ENCODE measurements around the gene SNAPIN. TPM values are rescaled to one million over a fixed set of nuclear protein-coding genes. Genes with fewer than 3 reads are reported as not detected.
"Not testable (repeated sequence)": the region's sequence is repeated elsewhere in the genome, so short reads cannot be mapped to it uniquely, and the experiment has no call there.

Gene SNAPIN
- polyA plus RNA-seq, 3 donors, result 49.4 to 56.0 (median 53.9) TPM

DNA sequence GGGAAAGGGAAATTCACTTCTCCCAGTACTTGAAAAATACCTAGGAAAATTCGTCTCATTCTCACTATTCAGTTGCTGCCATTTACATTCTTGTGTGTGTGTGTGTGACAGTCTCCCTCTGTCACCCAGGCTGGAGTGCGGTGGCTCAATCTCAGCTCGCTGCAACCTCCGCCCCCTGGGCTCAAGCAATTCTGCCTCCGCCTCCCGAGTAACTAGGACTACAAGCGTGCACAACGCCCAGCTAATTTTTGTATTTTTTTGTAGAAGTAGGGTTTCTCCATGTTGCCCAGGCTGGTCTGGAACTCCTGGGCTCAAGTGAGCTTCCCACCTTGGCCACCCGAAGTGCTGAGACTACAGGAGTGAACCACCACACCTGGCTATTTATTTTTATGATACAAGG lies 1.2 kb downstream of the SNAPIN start:
- DNase-seq (ENCODE audit: extremely low read depth in 1 of 11, low read depth in 9 of 11, low spot score in 4 of 11), result no peak

- DNase-seq (ENCODE audit: extremely low read depth in 1 of 11, low read depth in 9 of 11, low spot score in 4 of 11), result no peak
Measured at GRCh38 chr1:153661111-153661708, 2.7 kb downstream of the SNAPIN start.

DNA sequence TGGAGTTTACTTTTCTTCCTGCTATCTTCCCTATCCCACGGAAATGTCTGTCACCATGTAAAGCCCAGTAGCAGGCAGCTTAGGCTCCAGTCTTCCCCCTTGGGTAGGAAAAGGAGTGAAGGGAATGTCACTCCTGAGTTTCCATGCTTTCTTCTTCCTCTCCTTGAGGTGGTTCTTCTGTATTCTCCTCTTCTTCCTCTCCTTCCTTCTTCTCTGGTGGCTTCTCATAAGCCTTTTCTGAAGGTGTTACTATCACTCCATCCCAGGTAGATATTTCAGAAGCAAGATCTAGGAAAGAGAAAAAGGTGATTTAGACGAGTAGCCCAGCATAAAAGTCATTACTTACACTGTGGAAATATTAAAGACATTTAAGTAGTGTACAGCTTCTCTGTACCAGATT lies 3.8 kb downstream of the SNAPIN start:
- no peak for DNase-seq (ENCODE audit: extremely low read depth in 1 of 11, low read depth in 9 of 11, low spot score in 4 of 11)

GRCh38 chr1:153663211-153663610 lies 4.7 kb downstream of the SNAPIN start:
- DNase-seq (ENCODE audit: extremely low read depth in 1 of 11, low read depth in 9 of 11, low spot score in 4 of 11), result no peak

DNA sequence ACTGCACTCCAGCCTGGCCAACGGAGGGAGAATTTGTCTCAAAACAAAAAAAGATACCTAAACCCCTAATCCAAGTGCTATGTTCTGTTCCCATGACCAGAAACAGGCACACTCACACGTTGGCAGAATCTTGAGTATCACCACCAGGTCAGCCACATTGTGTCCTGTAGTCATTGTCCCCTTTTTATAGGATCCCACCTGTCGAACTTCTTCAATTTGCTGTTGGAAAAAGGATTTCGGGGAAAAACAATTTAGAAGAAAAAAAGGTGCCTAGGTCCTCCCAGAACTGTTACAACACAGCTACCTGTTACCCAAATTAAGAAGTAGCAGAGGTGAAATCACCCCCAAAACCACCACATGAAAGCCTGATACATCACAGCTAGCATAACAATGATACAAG lies 8.9 kb downstream of the SNAPIN start:
- DNase-seq (ENCODE audit: extremely low read depth in 1 of 11, low read depth in 9 of 11, low spot score in 4 of 11), result no peak

DNA sequence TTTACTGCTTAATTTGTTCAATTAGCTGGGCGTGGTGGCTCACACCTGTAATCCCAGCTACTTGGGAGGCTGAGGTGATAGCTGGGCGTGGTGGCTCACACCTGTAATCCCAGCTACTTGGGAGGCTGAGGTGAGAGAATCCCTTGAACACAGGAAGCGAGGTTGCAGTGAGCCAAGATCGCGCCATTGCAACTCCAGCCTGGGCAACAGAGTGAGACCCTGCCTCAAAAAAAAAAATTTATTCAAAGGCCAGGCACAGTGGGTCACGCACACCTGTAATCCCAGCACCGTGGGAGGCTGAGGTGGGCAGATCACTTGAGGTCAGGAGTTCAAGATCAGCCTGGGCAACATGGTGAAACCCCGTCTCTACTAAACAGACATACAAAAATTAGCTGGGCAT lies 10.2 kb downstream of the SNAPIN start:
- DNase-seq (ENCODE audit: extremely low read depth in 1 of 11, low read depth in 9 of 11, low spot score in 4 of 11), result not testable (repeated sequence)

- DNase-seq (ENCODE audit: extremely low read depth in 1 of 11, low read depth in 9 of 11, low spot score in 4 of 11), result no peak
Measured at GRCh38 chr1:153669606-153670005, 11.1 kb downstream of the SNAPIN start.

DNA sequence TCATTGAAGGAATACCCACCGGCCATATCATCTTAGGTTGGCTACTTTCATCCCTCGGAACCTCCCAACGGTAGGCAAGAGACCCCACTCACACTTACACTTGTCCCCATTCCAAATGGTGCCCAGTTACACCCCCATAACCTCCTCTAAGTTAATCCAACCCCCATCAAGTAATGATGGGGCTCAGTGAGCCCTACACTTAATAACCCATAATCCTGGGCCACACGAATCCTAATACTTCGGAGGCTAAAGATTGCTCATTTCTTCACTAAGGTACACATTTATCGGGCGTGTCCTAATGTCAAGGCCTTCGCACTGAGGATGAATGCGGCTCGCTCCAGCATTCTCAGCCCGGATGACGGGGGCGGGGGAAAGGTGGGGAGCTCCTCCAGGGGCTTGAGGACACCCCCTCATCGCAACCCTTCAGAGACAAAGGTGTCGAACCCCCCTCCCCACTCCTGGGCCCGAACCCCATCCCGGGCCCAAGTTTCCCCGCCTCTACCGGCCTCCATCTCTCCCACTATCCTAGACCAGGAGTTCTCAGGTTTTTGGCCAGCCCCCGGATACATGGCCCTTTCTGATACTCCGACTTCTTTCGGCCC lies 11.9 kb downstream of the SNAPIN start:
- no peak for DNase-seq (ENCODE audit: extremely low read depth in 1 of 11, low read depth in 9 of 11, low spot score in 4 of 11)

DNA sequence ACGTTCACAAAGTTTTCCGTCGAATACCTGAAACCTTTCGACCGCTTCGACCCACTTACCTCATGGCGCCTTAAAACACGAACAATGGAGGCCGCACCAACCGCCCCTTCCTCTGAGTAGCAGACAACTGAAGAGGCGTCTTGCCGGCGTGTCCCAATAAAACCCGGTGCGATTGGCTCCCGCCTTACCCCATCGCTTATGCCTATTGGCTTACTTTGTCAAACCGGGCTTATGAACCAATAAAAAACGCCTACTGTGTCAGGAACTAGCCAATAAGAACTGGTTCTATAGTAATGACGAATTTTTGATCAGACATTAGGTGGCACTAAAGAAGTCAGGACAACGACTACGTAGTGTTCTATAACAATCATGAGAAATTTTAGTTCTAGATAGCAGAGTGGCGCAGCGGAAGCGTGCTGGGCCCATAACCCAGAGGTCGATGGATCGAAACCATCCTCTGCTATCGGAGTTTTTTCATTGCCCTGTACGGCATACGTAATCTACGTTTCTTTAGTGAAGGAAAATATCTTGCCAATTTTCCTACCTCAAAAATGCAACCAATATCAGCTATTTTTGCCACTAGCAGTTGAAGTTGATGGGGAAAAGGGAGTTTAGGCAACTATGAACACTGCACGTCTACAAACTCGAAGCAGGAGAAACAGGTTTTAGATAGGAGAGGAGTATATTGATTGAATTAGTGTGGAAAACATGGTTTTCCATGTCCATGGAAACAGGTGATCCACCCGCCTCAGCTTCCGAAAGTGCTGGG lies 12.5 kb downstream of the SNAPIN start, which contains the start of gene ILF2:
TSS of gene ILF2 (minus strand) at position 135 of the 769 bp plus-strand sequence. CDS start at position 64, 71 bp downstream.
- peak; percentile 98 to 100 (median 99) for DNase-seq (ENCODE audit: extremely low read depth in 1 of 11, low read depth in 9 of 11, low spot score in 4 of 11)

DNA sequence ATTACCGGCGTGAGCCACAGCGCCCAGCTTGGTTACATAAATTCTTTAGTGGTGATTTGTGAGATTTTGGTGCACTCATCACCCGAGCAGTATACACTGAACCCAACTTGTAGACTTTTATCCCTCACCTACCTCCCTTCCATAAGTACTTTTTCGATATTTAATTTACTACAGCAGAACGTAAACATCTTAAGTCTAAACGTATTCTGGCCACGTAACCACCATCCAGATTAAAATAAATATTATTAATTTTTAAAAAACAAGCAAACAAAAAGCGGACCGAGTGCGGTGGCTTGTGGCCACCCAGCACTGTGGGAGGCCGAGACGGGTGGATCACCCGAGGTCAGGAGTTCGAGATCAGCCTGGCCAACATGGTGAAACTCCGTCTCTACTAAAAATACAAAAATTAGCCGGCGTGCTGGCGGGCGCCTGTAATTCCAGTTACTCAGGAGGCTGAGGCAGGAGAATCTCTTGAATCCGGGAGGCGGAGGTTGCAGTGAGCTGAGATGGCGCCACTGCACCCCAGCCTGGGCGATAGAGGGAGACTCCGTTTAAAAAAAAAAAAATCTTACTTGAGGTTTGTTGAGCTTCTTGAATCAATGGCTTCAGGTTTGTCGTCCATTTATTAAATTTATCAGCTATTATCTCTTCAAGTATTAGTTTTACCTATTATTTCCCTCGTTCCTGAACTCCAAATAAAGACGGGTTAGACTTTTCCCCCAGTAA lies 13.3 kb downstream of the SNAPIN start:
- not testable (repeated sequence) for DNase-seq (ENCODE audit: extremely low read depth in 1 of 11, low read depth in 9 of 11, low spot score in 4 of 11)

GRCh38 chr1:153673511-153673910 lies 15.0 kb downstream of the SNAPIN start:
- no peak for DNase-seq (ENCODE audit: extremely low read depth in 1 of 11, low read depth in 9 of 11, low spot score in 4 of 11)

GRCh38 chr1:153677718-153678518 lies 19.4 kb downstream of the SNAPIN start:
- no peak for DNase-seq (ENCODE audit: extremely low read depth in 1 of 11, low read depth in 9 of 11, low spot score in 4 of 11)

DNA sequence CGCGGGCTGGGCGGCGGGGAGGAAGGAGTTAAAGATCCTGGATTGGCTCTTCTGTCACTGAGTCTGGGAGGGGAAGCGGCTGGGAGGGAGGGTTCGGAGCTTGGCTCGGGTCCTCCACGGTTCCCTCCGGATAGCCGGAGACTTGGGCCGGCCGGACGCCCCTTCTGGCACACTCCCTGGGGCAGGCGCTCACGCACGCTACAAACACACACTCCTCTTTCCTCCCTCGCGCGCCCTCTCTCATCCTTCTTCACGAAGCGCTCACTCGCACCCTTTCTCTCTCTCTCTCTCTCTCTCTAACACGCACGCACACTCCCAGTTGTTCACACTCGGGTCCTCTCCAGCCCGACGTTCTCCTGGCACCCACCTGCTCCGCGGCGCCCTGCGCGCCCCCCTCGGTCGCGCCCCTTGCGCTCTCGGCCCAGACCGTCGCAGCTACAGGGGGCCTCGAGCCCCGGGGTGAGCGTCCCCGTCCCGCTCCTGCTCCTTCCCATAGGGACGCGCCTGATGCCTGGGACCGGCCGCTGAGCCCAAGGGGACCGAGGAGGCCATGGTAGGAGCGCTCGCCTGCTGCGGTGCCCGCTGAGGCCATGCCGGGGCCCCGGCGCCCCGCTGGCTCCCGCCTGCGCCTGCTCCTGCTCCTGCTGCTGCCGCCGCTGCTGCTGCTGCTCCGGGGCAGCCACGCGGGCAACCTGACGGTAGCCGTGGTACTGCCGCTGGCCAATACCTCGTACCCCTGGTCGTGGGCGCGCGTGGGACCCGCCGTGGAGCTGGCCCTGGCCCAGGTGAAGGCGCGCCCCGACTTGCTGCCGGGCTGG lies 20.2 kb downstream of the SNAPIN start, which contains the start of gene NPR1:
TSS of gene NPR1 (plus strand) at position 170 of the 818 bp plus-strand sequence. CDS start at position 591, 421 bp downstream.
- no peak for DNase-seq (ENCODE audit: extremely low read depth in 1 of 11, low read depth in 9 of 11, low spot score in 4 of 11)

GRCh38 chr1:153679337-153680119 lies 21.0 kb downstream of the SNAPIN start:
- DNase-seq (ENCODE audit: extremely low read depth in 1 of 11, low read depth in 9 of 11, low spot score in 4 of 11), result no peak

- no peak for DNase-seq (ENCODE audit: extremely low read depth in 1 of 11, low read depth in 9 of 11, low spot score in 4 of 11)
Measured at GRCh38 chr1:153680120-153680403, 21.6 kb downstream of the SNAPIN start.

DNA sequence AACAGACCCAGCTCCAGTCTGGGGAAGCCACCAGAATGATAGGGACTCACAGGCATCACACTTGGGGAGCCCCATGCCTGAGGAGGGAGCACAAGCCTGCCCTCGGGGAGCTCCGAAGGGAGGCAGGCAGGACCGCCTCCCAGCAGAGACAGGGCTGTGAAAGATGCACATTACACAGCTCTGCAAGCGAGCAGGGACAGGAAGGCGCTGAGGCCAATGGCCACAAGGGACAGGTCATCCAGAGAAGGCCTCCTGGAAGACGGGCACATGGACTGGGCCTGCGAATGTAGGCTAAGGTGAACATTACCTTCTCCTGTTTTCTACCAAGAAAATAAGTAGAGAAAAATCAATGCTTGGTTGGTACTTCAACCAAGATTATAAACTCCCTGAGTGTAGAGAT lies 24.2 kb downstream of the SNAPIN start:
- DNase-seq (ENCODE audit: extremely low read depth in 1 of 11, low read depth in 9 of 11, low spot score in 4 of 11), result no peak

GRCh38 chr1:153683854-153684253 lies 25.4 kb downstream of the SNAPIN start:
- no peak for DNase-seq (ENCODE audit: extremely low read depth in 1 of 11, low read depth in 9 of 11, low spot score in 4 of 11)

All from renal cortex interstitium (tissue), 11 donors.